Right atrium auricular region (tissue), 2 donors: ENCODE measurements around the gene GTF2IRD2. TPM values are rescaled to one million over a fixed set of nuclear protein-coding genes. Genes with fewer than 3 reads are reported as not detected.
"Not testable (repeated sequence)": the region's sequence is repeated elsewhere in the genome, so short reads cannot be mapped to it uniquely, and the experiment has no call there.

Source experiments
- DNase-seq: peaks from one replicate; pipeline ENCODE4 v3.0.0-alpha.2; 2019; ENCODE audit warnings: low spot score
- H3K27ac ChIP-seq, 2 donors: fragments of 200-600 bp; sonication (generic); 1 replicate in 1 of 2; 2 replicates in 1 of 2; pipeline ENCODE4 v1.5.1; 2016 to 2019
- H3K27me3 ChIP-seq, 2 donors: fragments of 200-600 bp; sonication (generic); one replicate each; pipeline versions ENCODE4 v1.5.1 to v1.6.0; 2017 to 2019
- H3K36me3 ChIP-seq: fragments of 200-600 bp; sonication (generic); one replicate; pipeline ENCODE4 v1.5.1; 2016
- H3K4me1 ChIP-seq, 2 donors: fragments of 200-600 bp; sonication (generic); one replicate each; pipeline versions ENCODE4 v1.5.1 to v1.6.0; 2017 to 2019
- H3K4me3 ChIP-seq, 2 donors: fragments of 200-600 bp; sonication (generic); 1 replicate in 1 of 2; 2 replicates in 1 of 2; pipeline ENCODE4 v1.5.1; 2017 to 2019; ENCODE audit warnings: mild to moderate bottlenecking in 1 of 2, moderate library complexity in 1 of 2
- H3K9me3 ChIP-seq, 2 donors: fragments of 200-600 bp; sonication (generic); one replicate each; pipeline ENCODE4 v1.5.1; 2019
- total RNA-seq, 2 donors: library from RNA; depleted of rRNA; stranded (reverse); fragments of >200 nt; gene quantifications; one replicate each; pipeline ENCODE4 v1.1.0, GENCODE V29; 2016

Gene GTF2IRD2
- total RNA-seq, 2 donors from 2014 or later = 7.8 to 13.3 TPM

DNA sequence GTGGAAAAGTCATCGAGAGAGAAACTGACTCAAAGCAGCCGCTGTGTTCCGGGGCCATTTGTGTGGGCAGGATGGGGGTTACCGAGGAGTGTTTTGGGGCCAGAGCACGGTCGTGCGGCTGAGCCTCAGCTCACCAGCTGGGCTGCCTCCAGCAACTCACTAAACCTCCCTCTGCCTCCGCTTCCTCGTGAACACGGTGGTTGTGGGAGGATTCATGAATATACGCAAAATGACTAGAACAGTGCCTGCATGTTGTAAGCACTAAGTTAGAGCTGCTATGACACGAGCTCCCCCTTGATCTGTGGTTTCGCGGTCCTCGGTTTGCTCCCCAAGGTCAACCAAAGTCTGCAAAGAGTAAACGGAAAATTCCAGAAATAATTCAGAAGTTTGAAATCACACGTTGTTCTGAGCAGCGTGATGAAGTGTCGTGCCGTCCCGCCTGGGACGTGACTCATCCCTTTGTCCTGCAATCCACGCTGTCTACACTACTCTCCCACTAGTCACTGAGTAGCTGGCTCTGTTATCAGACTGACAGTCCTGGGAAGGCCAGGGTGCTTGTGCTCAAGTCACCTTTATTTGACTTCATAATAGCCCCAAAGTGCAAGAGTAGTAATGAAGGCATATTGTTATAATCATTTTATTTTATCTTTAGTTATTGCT, 31.1 kb downstream of the GTF2IRD2 start:
- H3K27ac ChIP-seq, H3K9me3 ChIP-seq, H3K4me3 ChIP-seq, H3K36me3 ChIP-seq, H3K4me1 ChIP-seq, H3K27me3 ChIP-seq, DNase-seq: not testable (repeated sequence)

DNA sequence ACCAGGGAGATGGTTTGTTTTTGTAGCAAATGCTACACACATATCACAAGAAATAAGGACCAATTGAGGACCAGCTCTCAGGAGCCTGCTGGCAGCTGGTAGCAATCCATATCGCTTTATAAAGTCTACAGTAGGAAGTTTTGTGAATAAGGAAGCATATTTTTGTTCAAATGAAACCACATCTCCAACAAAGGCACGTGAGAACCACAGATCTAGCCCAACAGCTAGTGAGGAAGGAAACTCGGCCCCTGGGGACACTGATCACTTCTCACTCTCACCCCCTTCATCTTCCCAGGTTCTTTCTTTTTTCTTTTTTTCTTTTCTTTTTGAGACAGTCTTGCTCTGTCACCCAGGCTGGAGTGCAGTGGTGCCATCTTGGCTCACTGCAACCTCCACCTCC, 35.5 kb downstream of the GTF2IRD2 start:
- not testable (repeated sequence) for H3K27ac ChIP-seq, H3K36me3 ChIP-seq, H3K27me3 ChIP-seq, H3K4me1 ChIP-seq, H3K9me3 ChIP-seq, DNase-seq, H3K4me3 ChIP-seq

DNA sequence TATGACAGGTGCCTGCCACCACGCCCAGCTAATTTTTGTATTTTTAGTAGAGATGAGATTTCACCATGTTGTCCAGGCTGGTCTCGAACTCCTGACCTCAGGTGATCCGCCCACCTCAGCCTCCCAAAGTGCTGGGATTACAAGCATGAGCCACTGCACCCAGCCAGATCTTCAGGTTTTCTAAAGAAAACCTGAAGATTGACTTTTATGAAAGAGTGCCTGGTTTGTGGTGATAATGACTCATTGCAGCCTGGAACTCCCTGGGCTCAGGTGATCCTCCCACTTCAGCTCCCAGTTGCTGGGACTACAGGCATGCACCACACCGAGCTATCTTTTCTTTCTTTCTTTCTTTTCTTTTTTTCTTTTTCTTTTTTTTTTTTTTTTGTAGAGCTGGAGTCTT, 52.8 kb downstream of the GTF2IRD2 start:
- not testable (repeated sequence) for H3K27me3 ChIP-seq, H3K36me3 ChIP-seq, H3K9me3 ChIP-seq, H3K27ac ChIP-seq, H3K4me3 ChIP-seq, DNase-seq, H3K4me1 ChIP-seq

DNA sequence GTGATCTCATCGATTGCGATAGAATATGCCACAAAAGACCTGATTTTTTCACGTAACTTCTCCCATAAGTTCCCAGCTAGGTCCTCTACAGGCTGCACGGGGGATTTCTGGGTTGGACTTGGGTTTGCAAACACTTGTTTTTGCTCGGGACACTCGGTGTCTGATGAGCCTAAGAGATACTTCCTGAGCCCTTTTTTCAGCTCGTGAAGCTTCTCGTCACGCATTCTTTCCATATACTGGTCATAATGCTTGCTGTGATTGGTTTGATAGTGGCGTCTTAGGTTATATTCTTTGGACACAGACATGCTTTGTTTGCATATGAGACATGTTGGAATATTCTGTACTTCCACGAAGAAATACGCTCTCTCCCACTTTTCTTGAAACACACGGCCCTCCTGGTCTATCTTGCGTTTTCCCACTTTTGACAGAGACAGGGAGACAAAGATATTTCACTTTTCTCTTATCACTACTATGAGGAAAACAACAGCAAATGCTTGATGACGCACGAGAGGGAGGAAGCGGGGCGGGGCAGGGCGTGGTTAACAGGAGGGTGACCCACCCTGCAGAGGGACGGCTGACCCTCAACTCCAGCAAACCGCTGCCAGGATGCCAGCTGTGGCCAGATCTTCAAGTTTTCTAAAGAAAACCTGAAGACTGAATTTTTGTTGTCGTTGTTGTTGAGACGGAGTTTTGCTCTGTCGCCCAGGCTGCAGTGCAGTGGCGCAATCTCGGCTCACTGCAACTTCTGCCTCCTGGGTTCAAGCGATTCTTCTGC, 53.4 kb downstream of the GTF2IRD2 start:
- not testable (repeated sequence) for H3K27ac ChIP-seq, H3K9me3 ChIP-seq, H3K36me3 ChIP-seq, DNase-seq, H3K4me1 ChIP-seq, H3K27me3 ChIP-seq, H3K4me3 ChIP-seq

DNA sequence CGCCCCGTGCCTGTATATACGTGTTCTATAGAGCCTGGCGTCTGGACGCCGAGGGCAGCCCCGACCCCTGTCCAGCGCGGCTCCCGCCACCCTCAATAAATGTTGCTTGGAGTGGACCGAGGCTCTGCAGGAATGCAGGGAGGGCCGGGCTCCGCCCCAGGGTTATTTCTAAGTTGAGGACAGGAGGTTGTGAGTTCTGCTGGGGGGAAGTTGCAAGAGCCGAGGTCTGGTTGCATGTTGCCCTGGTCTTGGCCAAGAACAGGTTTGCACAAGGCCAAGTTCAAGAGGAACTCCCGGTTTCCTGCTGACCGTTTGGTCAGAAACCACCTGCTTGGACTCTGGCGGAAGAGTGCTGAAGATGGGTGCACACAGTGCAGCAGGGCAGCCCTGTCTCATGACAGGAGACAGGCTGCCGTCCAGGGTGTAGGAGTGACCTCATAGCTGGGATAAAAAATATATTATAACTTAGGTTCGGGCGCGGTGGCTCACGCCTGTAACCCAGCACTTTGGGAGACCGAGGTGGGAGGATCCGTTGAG, 62.1 kb downstream of the GTF2IRD2 start:
- H3K27me3 ChIP-seq, H3K27ac ChIP-seq, H3K4me1 ChIP-seq, DNase-seq, H3K36me3 ChIP-seq, H3K9me3 ChIP-seq, H3K4me3 ChIP-seq: not testable (repeated sequence)

DNA sequence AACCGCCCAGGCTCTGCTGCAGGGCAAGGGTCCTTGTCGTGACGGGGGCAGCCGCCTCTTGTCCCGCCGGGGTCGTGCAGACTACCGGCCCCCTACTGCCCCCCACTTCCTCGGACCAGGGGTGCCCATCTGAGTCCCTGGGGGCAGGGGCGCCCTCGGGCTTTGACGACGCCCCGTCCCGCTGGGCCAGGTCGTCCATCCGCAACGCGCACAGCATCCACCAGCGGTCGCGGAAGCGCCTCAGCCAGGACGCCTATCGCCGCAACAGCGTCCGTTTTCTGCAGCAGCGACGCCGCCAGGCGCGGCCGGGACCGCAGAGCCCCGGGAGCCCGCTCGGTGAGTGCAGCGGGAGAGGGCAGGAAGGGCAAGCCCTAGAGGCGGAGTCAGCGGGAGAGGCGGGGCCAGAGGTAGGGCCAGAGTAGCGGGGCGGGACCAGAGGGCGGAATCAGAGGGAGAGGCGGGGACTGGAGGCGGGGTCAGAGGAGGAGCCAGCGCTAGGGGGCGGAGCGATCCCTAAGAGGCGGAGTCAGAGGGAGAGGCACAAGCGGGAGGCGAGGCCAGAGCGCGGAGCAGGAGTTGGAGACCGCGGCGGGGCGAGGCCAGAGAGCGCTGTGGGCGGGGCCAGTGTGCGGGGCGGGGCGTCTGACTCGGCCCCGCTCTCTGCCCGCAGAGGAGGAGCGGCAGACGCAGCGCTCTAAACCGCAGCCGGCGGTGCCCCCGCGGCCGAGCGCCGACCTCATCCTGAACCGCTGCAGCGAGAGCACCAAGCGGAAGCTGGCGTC, 62.8 kb downstream of the GTF2IRD2 start:
- peak overlapping the region; percentile 32 to 37 for H3K4me3 ChIP-seq
- H3K9me3 ChIP-seq, H3K27me3 ChIP-seq, H3K27ac ChIP-seq, H3K36me3 ChIP-seq, H3K4me1 ChIP-seq: not testable (repeated sequence)
- DNase-seq = peak; percentile 92

DNA sequence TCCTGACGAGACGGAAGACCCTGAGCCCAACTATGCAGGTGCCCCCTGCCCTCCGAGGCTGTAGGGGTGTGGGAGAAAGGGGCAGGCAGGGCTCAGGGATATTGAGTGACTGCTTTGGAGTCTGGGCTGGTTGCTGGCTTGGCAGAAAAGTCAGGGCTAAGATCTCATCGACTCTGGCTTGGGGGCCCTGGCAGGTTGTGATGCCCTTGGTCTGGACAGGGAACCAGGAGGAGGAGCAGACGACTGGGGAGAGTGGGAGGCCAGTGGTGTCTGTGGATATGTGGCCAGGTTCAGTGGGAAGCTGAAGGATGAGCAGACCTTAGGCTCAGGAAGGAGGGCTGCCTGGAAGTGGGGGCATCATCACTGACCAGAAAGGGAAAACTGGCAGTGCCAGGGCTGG, 67.8 kb downstream of the GTF2IRD2 start:
- not testable (repeated sequence) for H3K27me3 ChIP-seq, H3K4me3 ChIP-seq, H3K4me1 ChIP-seq, H3K36me3 ChIP-seq, DNase-seq, H3K27ac ChIP-seq, H3K9me3 ChIP-seq

DNA sequence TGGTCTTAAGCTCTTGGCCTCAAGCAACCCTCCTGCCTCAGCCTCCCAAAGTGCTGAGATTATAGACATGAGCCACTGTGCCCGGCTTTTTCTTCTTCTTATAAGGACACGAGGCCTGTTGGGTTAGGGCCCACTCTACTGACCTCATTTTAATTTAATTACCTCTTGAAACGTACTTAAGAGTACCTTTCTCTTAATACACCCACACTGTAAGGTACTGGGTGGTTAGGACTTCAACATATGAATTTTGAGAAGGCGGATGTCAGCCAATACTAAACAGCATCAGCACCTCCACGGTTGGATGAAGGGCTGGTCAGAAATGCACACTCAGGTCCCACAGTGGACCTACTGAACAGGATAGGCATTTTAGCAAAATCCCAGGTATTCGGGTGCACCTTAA, 69.7 kb downstream of the GTF2IRD2 start:
- H3K4me3 ChIP-seq, H3K4me1 ChIP-seq, H3K27me3 ChIP-seq, H3K36me3 ChIP-seq, DNase-seq, H3K9me3 ChIP-seq, H3K27ac ChIP-seq: not testable (repeated sequence)

DNA sequence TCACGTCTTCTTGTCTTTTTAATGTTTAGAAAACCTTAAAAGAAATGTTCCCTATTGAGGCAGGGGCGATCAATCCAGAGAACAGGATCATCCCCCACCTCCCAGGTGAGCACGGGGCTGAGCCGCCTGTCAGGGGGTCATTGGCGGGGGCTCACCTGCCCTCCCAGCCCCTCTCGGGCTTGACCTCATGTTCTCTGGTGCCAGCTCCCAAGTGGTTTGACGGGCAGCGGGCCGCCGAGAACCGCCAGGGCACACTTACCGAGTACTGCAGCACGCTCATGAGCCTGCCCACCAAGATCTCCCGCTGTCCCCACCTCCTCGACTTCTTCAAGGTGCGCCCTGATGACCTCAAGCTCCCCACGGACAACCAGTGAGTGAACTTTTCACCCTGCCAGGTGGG, 72.4 kb downstream of the GTF2IRD2 start:
- not testable (repeated sequence) for DNase-seq, H3K27ac ChIP-seq, H3K4me1 ChIP-seq, H3K27me3 ChIP-seq, H3K36me3 ChIP-seq, H3K9me3 ChIP-seq, H3K4me3 ChIP-seq

DNA sequence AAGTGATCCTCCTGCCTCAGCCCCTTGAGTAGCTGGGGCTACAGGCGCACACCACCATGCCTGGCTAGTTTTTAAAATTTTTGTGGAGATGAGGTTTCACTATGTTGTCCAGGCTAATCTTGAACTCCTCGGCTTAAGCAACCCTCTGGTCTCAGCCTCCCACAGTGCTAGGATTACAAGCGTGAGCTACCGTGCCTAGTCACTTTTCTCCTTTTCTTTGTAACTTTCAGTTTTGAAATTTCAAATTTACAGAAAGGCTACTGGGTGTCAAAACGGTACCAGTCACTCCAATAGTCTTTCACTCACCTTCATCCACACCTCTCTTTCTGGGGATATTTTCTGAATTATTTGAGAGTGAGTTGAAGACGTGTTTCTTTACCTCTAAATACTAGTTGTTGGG, 76.3 kb downstream of the GTF2IRD2 start:
- DNase-seq, H3K9me3 ChIP-seq, H3K4me3 ChIP-seq, H3K27ac ChIP-seq, H3K4me1 ChIP-seq, H3K27me3 ChIP-seq, H3K36me3 ChIP-seq: not testable (repeated sequence)

DNA sequence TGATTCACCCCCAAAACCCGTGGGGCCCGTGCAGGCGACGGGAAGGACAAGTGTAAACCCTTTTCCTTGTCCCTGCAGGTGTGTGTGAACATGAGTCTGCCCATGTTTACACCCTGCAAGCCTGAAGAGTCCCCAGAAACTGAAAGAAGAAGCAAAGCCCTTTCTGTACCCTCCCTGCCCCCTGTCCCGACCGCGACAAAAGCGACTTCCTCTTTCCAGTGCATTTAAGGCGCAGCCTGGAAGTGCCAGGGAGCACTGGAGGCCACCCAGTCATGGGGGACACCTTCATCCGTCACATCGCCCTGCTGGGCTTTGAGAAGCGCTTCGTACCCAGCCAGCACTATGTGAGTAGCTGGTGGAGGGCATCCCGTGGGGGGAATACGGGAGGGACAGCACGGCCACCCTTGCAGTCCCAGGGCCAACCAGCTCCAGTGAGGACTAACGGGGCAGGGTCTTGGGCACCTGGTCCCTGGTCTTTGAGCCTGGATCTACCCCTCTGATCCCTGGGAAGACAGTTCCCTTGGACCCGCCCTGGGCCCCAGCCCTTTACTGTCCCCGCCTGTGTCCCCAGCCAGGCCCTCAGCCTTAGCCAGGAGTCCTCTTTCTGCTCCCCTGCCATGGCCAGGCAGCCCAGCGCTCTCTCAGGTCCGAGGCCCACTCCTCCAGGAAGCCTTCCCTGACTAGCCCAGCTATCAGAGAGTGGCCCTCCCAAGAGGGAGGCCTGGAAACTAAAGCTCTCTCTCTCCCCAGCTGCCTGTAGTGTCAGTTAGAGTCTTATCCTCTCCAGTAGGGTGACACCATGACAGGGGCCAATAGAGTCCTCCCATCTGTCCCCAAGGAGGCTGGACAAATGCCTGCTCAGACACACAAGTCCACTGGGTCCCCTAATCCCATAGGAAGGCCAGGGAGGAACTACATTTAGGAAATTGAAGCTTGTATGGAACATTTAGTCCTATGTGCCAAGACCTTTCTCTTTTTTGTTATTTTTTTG, 77.3 kb downstream of the GTF2IRD2 start, which contains the start of gene NCF1:
Gene NCF1, plus strand, starts transcription at position 252 of the 991 bp plus-strand sequence. Its CDS starts 21 bp downstream, at position 273.
- DNase-seq, H3K27ac ChIP-seq, H3K4me3 ChIP-seq, H3K27me3 ChIP-seq, H3K9me3 ChIP-seq, H3K4me1 ChIP-seq, H3K36me3 ChIP-seq: not testable (repeated sequence)

DNA sequence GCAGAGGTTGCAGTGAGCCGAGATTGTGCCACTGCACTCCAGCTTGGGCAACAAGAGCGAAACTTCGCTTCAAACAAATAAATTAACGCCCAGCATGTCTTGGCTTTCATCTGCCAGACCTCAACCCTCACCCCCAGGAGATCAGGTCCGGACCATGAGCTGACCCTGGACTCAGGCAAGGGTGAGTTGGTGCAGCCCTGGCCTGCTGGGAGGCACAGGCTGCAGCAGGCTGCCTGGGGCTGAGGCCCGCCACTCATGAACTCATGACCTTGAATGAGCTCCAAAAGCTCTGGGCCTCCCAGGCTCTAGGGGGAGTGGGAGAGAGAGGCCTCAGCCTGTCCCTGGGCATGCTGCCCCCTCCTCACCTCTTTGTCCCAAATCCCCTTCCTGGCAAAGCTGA, 79.3 kb downstream of the GTF2IRD2 start:
- H3K4me3 ChIP-seq, H3K9me3 ChIP-seq, H3K27ac ChIP-seq, H3K36me3 ChIP-seq, DNase-seq, H3K27me3 ChIP-seq, H3K4me1 ChIP-seq: not testable (repeated sequence)

DNA sequence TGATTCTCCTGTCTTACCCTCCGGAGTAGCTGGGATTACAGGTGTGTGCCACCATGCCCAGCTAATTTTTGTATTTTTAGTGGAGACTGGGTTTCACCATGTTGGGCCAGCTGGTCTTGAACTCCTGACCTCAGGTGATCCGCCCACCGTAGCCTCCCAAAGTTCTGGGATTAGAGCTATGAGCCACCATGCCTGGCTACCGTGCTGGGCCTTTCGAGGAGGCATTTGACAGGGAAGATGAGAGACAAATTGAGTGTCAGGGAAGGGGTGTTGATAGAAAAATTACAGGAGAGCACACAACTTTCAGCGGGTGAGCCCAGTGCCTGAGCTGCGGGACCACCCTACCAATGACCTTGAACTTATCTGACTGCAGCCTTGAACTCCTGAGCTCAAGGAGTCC, 81.3 kb downstream of the GTF2IRD2 start:
- H3K36me3 ChIP-seq, H3K4me1 ChIP-seq, H3K27ac ChIP-seq, DNase-seq, H3K27me3 ChIP-seq, H3K9me3 ChIP-seq, H3K4me3 ChIP-seq: not testable (repeated sequence)

DNA sequence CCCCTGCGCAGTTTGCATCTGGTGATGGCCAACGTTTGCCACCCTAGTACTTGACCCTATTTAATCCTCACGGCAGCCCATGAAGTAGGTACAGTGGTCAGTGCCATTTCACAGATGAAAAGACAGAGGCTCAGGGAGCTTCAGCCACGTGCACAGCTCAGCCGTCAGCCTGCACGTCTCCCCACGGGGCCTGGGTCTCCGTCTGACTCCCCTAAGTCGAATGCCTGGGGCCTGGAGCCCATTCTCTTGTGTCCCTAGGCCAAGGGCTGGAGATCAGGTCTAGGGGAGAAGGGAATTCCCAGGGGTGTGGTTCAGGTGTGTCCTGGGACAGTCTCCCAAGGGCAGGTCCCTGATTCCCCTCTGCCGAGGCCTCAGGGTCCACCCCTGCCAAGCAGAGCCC, 84.4 kb downstream of the GTF2IRD2 start:
- H3K27ac ChIP-seq, H3K27me3 ChIP-seq, H3K4me1 ChIP-seq, H3K36me3 ChIP-seq, DNase-seq, H3K4me3 ChIP-seq, H3K9me3 ChIP-seq: not testable (repeated sequence)
